Esophagus muscularis mucosa (tissue), 4 donors: ENCODE data around the gene GMDS. TPM values are rescaled to one million over a fixed set of nuclear protein-coding genes. Genes with fewer than 3 reads are reported as not detected.

ENCODE experiments used
- DNase-seq: peaks from one replicate; pipeline ENCODE4 v3.0.0-alpha.2; 2017; ENCODE audit errors: extremely low spot score
- H3K27ac ChIP-seq, 4 donors: fragments of 200-600 bp; sonication (generic); replicated peaks in 1 of 4; 1 replicate in 3 of 4; 2 replicates in 1 of 4; pipeline ENCODE4 v1.5.1; 2016 to 2019; ENCODE audit warnings: mild to moderate bottlenecking in 1 of 4
- H3K27me3 ChIP-seq, 4 donors: fragments of 200-600 bp; sonication (generic); one replicate each; pipeline versions ENCODE4 v1.5.1 to v1.6.0; 2016 to 2019
- H3K36me3 ChIP-seq, 4 donors: fragments of 200-600 bp; sonication (generic); one replicate each; pipeline ENCODE4 v1.5.1; 2016 to 2019
- H3K4me1 ChIP-seq, 4 donors: fragments of 200-600 bp; sonication (generic); one replicate each; pipeline ENCODE4 v1.5.1; 2016 to 2019
- H3K4me3 ChIP-seq, 4 donors: fragments of 200-600 bp; sonication (generic); 1 replicate in 2 of 4; 2 replicates in 2 of 4; pipeline ENCODE4 v1.5.1; 2016 to 2019; ENCODE audit warnings: mild to moderate bottlenecking in 4 of 4, moderate library complexity in 1 of 4
- H3K9me3 ChIP-seq, 4 donors: fragments of 200-600 bp; sonication (generic); 1 replicate in 3 of 4; 2 replicates in 1 of 4; pipeline ENCODE4 v1.5.1; 2016 to 2019
- EP300 ChIP-seq: sonication (generic); formaldehyde crosslinking; IDR thresholded peaks from one replicate; pipeline ENCODE4 v1.6.1; 2017; ENCODE audit warnings: antibody characterized with exemption
- POLR2A ChIP-seq: fragments of 450-650 bp; IDR thresholded peaks from one replicate; pipeline ENCODE4 v1.6.1; 2017; ENCODE audit warnings: antibody characterized with exemption, moderate library complexity, mild to moderate bottlenecking, low read depth
- POLR2AphosphoS5 ChIP-seq, 2 donors: sonication (generic); formaldehyde crosslinking; IDR thresholded peaks; one replicate each; pipeline ENCODE4 v1.6.1; 2017; ENCODE audit warnings: antibody characterized with exemption in 2 of 2
- WGBS: methylation state at CpG from one replicate; pipeline ENCODE4 v1.1.5; 2018; 5-methylcytosine and 5-hydroxymethylcytosine counted together
- intact Hi-C: fragments of 100-400 bp; cut with DNase I; formaldehyde crosslinking; loops from one replicate; pipeline ENCODE4 v1.15.1; 2023
- total RNA-seq, 4 donors: library from RNA; depleted of rRNA; stranded (reverse); fragments of >200 nt; gene quantifications; one replicate each; pipeline versions ENCODE4 v1.1.0 to v1.2.1, GENCODE V29; 2016
- TF ChIP-seq, protein P1 (sequence below), 3 experiments: fragments of 200-600 bp in 2 of 3; fragments of 450-650 bp in 1 of 3; sonication (generic) in 2 of 3; IDR thresholded peaks; one replicate each; pipeline ENCODE4 v1.5.1; 2017 to 2019; ENCODE audit warnings: antibody characterized with exemption in 3 of 3, mild to moderate bottlenecking in 2 of 3, moderate library complexity in 1 of 3

GMDS gene
- total RNA-seq, 4 donors from 2014 or later = 3.6 to 14.1 (median 6.0) TPM

DNA sequence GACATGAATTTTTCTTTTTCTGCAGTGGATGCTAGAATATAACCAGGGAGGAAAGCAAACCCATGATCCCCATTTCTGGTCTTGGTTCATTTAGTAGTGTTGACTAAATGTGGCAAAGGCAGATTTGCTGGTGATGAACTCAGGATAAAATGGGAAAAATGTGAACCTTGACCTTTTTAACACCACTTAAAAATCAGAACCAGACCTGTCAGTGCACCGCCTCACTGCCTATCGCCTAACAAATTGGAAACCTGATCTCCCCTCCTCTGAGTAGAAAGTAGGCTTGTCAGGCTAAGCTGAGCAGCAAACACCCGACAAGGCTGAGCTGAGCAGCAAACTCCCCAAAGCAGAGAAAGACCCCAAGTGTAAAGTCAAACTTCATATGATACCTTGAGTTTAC, 380.9 kb downstream of the GMDS start:
- DNase-seq = no peak
- Histone ChIP-seq H3K4me1 (no peaks in the 10 kb centered on the region), H3K9me3 (no peaks in the 10 kb centered on the region), H3K27ac (no peak overlapping the region), H3K4me3 (no peak overlapping the region), H3K36me3 (no peaks in the 10 kb centered on the region), H3K27me3 (no peaks in the 10 kb centered on the region)
- TF ChIP-seq, protein P1, sequence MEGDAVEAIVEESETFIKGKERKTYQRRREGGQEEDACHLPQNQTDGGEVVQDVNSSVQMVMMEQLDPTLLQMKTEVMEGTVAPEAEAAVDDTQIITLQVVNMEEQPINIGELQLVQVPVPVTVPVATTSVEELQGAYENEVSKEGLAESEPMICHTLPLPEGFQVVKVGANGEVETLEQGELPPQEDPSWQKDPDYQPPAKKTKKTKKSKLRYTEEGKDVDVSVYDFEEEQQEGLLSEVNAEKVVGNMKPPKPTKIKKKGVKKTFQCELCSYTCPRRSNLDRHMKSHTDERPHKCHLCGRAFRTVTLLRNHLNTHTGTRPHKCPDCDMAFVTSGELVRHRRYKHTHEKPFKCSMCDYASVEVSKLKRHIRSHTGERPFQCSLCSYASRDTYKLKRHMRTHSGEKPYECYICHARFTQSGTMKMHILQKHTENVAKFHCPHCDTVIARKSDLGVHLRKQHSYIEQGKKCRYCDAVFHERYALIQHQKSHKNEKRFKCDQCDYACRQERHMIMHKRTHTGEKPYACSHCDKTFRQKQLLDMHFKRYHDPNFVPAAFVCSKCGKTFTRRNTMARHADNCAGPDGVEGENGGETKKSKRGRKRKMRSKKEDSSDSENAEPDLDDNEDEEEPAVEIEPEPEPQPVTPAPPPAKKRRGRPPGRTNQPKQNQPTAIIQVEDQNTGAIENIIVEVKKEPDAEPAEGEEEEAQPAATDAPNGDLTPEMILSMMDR (IDR thresholded peaks at IDR 0.05) = no peak
- TF ChIP-seq POLR2AphosphoS5 (IDR thresholded peaks at IDR 0.05) (no peak), POLR2A (no peak), EP300 (no peak)
- intact Hi-C loops = no loop called here
- 98% methylated on average over 3 of the region's 3 CpGs for WGBS

DNA sequence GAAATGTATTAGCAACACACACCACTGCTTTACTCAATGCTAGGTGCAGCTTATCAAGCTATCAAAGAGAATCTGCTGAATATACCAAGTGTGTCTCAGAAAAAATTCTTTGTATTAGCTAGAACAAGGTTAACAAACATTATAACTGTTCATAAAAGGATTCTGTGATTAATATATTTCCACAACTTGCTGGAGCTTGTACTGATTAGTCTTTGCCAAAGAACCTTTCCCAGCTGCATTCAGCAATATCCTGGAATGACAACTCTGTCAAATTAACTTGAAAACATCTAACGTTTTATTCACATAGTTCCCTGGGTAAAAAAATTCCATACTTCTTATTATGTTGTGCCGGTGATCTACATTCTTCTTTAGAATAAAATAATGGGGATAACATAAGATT, 383.0 kb downstream of the GMDS start:
- no peaks in the 10 kb centered on the region for H3K9me3 ChIP-seq
- H3K4me3 ChIP-seq = no peak overlapping the region
- no peaks in the 10 kb centered on the region for H3K36me3 ChIP-seq
- TF ChIP-seq POLR2A (no peak), POLR2AphosphoS5 (IDR thresholded peaks at IDR 0.05) (no peak), EP300 (no peak)
- TF ChIP-seq, protein P1 (IDR thresholded peaks at IDR 0.05) = no peak
- intact Hi-C loops = no loop called here
- no peak overlapping the region for H3K27ac ChIP-seq
- no peaks in the 10 kb centered on the region for H3K4me1 ChIP-seq
- H3K27me3 ChIP-seq = no peaks in the 10 kb centered on the region
- DNase-seq = no peak
- 58% methylated on average over 2 of the region's 2 CpGs for WGBS

DNA sequence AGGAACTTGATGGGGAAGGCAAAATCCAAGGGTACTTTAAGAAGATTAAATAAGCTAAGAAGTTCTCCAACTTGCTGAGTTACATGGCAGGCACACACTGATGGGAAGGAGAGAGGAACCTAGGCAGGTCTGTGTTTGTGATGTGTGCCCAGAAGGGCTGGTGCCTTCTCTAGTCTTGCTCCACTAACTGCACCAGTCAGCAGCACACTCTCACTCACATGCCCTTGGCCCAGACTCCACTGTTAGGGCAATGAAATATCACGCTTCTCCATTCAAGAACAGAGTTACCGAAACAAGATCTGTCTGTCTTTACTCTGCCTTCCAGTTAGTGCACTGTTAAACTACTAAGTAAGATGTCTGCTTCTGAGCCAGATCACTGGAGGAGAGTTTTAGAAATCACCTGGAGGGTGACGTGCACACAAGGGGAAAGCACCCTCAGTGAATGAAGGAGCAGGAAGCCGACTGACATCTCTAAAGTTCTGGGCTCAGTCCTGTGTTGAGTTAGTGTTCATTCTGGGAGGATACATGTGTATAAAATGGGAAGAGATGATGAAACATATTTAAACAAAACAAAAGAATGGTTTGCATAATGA, 384.6 kb downstream of the GMDS start:
- Histone ChIP-seq H3K27ac (no peak overlapping the region), H3K4me3 (no peak overlapping the region), H3K27me3 (no peaks in the 10 kb centered on the region), H3K36me3 (no peaks in the 10 kb centered on the region), H3K9me3 (no peaks in the 10 kb centered on the region), H3K4me1 (no peaks in the 10 kb centered on the region)
- TF ChIP-seq, protein P1 (IDR thresholded peaks at IDR 0.05) = no peak
- TF ChIP-seq POLR2AphosphoS5 (IDR thresholded peaks at IDR 0.05) (no peak), EP300 (no peak), POLR2A (no peak)
- WGBS = 98% methylated on average over 4 of the region's 4 CpGs
- intact Hi-C loops = no loop called here
- no peak for DNase-seq

DNA sequence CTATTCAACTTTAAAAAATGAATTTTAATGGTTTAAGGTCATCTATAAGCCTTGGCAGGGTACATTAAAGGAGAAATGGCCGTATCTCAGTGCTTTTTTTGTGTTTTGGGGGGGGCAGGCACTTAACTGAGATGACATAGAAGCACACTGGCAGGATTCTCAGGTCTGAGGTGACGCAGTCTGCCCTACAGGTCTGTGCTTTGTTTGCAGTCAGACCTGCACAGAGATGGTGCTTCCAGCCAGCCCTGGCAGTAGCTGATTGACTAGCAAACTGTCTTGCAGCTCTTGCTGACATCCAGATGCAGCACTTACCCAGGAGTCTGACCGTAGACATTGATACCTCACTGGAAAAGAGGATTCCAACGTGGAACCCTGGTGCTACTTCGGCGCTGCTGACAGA, 386.5 kb downstream of the GMDS start:
- Histone ChIP-seq H3K27me3 (no peaks in the 10 kb centered on the region), H3K4me1 (no peaks in the 10 kb centered on the region), H3K9me3 (no peaks in the 10 kb centered on the region), H3K4me3 (no peak overlapping the region), H3K27ac (no peak overlapping the region), H3K36me3 (no peaks in the 10 kb centered on the region)
- intact Hi-C loops = no loop called here
- no peak for DNase-seq
- TF ChIP-seq, protein P1 (IDR thresholded peaks at IDR 0.05) = no peak
- no peak for TF ChIP-seq POLR2A
- TF ChIP-seq POLR2AphosphoS5 (IDR thresholded peaks at IDR 0.05) = no peak
- TF ChIP-seq EP300 = no peak
- 94% methylated on average over 6 of the region's 6 CpGs for WGBS

DNA sequence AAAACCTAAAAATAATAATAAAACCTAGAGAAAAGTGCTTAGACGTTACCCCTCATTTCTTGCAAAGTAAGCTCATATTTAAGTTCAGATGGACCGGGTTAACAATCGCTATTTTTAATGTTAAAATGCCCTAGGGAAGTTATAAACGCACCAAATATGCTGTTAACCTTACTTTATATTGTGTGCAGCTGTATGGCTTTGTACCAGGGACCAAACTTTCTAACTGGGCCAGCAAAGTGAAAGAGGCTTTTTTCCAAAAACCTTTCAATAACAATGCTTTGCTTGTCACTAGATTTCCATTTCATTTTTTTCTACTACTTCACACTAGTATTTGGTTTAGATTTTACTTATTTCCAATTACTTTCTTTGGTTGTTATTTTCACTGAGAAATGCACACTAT, 387.2 kb downstream of the GMDS start:
- Histone ChIP-seq H3K4me3 (no peak overlapping the region), H3K9me3 (no peaks in the 10 kb centered on the region), H3K4me1 (no peaks in the 10 kb centered on the region), H3K36me3 (no peaks in the 10 kb centered on the region), H3K27ac (no peak overlapping the region), H3K27me3 (no peaks in the 10 kb centered on the region)
- intact Hi-C loops = no loop called here
- TF ChIP-seq EP300 = no peak
- TF ChIP-seq, protein P1 (IDR thresholded peaks at IDR 0.05) = no peak
- TF ChIP-seq POLR2AphosphoS5 (IDR thresholded peaks at IDR 0.05) = no peak
- no peak for TF ChIP-seq POLR2A
- no peak for DNase-seq
- 59% methylated on average over 4 of the region's 4 CpGs for WGBS
